Inflammatory macrophage (primary cell): ENCODE data around the gene B3GNT4.
"Not testable (repeated sequence)": the region's sequence is repeated elsewhere in the genome, so short reads cannot be mapped to it uniquely, and the experiment has no call there.

ENCODE experiments used
- DNase-seq, 2 donors: peaks; one replicate each; pipeline ENCODE4 v3.0.0-alpha.2; 2020 to 2022

Gene B3GNT4

GRCh38 chr12:122225683-122226365, 22.3 kb downstream of the B3GNT4 start, which contains the start of gene DIABLO:
Gene DIABLO (minus strand): TSS chr12:122226052. CDS start chr12:122226014, 38 bp downstream.
- DNase-seq: peak; percentile 100

- DNase-seq: no peak
These were observed 23.0 kb downstream of the B3GNT4 start for GRCh38 chr12:122226366-122227125.

GRCh38 chr12:122227341-122227740, 23.8 kb downstream of the B3GNT4 start:
- DNase-seq: no peak

- DNase-seq: no peak
These were observed 24.6 kb downstream of the B3GNT4 start for GRCh38 chr12:122228092-122228491.

GRCh38 chr12:122230798-122231197, 27.3 kb downstream of the B3GNT4 start:
- DNase-seq: no peak

GRCh38 chr12:122232691-122233090, 29.2 kb downstream of the B3GNT4 start:
- no peak for DNase-seq

- DNase-seq: peak; percentile 43 to 49
These were observed 32.2 kb downstream of the B3GNT4 start for GRCh38 chr12:122235741-122236140.

- no peak for DNase-seq
These were observed 35.4 kb downstream of the B3GNT4 start for GRCh38 chr12:122238861-122239260.

GRCh38 chr12:122243965-122244364, 40.5 kb downstream of the B3GNT4 start:
- no peak for DNase-seq

- DNase-seq: no peak
These were observed 41.3 kb downstream of the B3GNT4 start for GRCh38 chr12:122244565-122245371.

GRCh38 chr12:122245553-122245952, 42.0 kb downstream of the B3GNT4 start:
- DNase-seq: no peak

GRCh38 chr12:122250047-122250446, 46.5 kb downstream of the B3GNT4 start:
- no peak for DNase-seq

- no peak for DNase-seq
These were observed 47.0 kb downstream of the B3GNT4 start for GRCh38 chr12:122250536-122250935.

GRCh38 chr12:122258462-122258861, 55.0 kb downstream of the B3GNT4 start:
- not testable (repeated sequence) for DNase-seq
